ENCODE results near the gene WDFY2.

DNA sequence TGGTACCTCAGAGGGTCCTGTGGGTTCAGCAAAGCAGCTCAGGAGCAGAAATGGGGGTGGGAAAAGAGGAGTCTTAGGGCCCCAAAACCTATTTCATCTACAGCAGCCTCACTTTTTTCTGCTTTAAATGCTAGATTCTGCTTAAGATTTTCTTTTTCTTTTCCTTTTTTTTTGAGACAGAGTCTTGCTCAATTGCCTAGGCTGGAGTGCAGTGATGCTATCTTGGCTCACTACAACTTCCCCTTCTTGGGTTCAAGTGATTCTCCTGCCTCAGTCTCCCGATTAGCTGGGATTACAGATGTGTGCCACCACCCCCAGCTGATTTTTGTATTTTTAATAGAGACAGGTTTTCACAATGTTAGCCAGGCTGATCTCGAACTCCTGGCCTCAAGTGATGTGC, 30.7 kb upstream of the WDFY2 start:
- TF ChIP-seq, protein P1, sequence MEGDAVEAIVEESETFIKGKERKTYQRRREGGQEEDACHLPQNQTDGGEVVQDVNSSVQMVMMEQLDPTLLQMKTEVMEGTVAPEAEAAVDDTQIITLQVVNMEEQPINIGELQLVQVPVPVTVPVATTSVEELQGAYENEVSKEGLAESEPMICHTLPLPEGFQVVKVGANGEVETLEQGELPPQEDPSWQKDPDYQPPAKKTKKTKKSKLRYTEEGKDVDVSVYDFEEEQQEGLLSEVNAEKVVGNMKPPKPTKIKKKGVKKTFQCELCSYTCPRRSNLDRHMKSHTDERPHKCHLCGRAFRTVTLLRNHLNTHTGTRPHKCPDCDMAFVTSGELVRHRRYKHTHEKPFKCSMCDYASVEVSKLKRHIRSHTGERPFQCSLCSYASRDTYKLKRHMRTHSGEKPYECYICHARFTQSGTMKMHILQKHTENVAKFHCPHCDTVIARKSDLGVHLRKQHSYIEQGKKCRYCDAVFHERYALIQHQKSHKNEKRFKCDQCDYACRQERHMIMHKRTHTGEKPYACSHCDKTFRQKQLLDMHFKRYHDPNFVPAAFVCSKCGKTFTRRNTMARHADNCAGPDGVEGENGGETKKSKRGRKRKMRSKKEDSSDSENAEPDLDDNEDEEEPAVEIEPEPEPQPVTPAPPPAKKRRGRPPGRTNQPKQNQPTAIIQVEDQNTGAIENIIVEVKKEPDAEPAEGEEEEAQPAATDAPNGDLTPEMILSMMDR (IDR thresholded peaks at IDR 0.05) = no peak
- TF ChIP-seq FOXJ3 (CRISPR knock-in tag; IDR thresholded peaks at IDR 0.05; ENCODE audit: borderline replicate concordance) = no peak
- no peak for TF ChIP-seq KAT7 (CRISPR knock-in tag; IDR thresholded peaks at IDR 0.05; ENCODE audit: borderline replicate concordance)
- TF ChIP-seq ELF4 (CRISPR knock-in tag; IDR thresholded peaks at IDR 0.05; ENCODE audit: low read depth) = no peak
- TF ChIP-seq, protein P2, sequence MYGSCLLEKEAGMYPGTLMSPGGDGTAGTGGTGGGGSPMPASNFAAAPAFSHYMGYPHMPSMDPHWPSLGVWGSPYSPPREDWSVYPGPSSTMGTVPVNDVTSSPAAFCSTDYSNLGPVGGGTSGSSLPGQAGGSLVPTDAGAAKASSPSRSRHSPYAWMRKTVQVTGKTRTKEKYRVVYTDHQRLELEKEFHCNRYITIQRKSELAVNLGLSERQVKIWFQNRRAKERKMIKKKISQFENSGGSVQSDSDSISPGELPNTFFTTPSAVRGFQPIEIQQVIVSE (CRISPR knock-in tag; IDR thresholded peaks at IDR 0.05; ENCODE audit: borderline replicate concordance) = no peak

All from WTC11 (cell line).